ENCODE results near the gene TCERG1. TPM values are rescaled to one million over a fixed set of nuclear protein-coding genes. Genes with fewer than 3 reads are reported as not detected.

The TCERG1 gene
- total RNA-seq, 4 donors from 2014 or later, result 47.0 to 127 (median 58.4) TPM

DNA sequence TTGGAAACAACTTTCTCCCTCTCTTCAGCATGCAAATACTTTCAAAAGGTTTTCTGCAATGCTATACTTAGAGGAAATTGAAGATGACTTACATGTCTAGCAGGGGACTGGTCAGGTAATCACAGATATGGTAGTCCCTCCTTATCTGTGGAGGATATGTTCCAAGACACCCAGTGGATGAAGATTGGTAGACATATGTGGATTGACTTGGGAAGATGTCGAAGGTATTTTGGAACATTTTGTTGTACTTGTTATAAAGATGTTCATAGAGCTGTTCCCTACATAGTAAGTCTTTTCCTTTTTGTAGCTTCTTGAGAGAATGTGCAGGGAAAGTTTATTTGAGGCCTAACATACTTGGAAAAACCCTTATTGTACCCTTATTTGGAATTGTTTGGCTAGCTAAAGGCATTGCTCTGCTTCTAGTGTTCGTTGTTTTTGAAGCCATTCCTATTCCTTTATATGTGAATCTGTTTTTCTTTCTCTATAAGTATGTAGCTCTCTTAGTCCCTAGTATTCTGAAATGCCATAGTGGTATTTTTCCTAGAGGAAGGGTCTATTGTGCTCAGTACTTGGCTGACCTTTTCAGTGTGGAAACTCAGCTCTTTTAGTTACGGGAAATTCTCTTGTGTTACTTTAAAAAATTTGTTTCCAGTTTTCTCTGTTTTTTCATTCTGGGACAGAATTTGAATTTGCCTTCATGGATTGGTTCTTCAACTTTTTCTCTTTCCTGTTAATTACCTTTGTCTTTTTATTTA is 43.1 kb downstream of the TCERG1 start:
- DNase-seq (ENCODE audit: low spot score) (no peak), ATAC-seq (ENCODE audit: low FRiP score) (no peak)
- TF ChIP-seq, protein P1, sequence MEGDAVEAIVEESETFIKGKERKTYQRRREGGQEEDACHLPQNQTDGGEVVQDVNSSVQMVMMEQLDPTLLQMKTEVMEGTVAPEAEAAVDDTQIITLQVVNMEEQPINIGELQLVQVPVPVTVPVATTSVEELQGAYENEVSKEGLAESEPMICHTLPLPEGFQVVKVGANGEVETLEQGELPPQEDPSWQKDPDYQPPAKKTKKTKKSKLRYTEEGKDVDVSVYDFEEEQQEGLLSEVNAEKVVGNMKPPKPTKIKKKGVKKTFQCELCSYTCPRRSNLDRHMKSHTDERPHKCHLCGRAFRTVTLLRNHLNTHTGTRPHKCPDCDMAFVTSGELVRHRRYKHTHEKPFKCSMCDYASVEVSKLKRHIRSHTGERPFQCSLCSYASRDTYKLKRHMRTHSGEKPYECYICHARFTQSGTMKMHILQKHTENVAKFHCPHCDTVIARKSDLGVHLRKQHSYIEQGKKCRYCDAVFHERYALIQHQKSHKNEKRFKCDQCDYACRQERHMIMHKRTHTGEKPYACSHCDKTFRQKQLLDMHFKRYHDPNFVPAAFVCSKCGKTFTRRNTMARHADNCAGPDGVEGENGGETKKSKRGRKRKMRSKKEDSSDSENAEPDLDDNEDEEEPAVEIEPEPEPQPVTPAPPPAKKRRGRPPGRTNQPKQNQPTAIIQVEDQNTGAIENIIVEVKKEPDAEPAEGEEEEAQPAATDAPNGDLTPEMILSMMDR (IDR thresholded peaks at IDR 0.05), result no peak

DNA sequence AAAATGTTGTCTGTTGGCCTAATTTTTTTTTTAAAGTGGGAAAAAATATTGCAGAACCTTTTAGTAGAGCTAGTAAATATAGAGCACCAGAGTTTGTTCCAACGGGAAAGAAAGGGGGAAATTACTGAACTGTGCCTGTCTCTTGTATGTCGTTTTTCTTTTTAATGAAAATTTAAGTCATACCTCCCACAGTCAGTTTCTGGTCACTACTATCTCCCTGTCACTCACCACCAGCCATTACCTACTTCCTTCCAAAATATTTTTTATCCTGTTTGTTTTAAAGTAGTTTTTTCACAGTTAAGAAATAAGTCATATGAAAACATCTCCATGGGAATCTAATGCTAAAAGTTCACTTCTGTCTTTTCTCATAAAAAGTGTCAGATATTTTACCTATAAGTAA is 47.5 kb downstream of the TCERG1 start:
- DNase-seq (ENCODE audit: low spot score) (no peak), ATAC-seq (ENCODE audit: low FRiP score) (no peak)
- TF ChIP-seq, protein P1 (IDR thresholded peaks at IDR 0.05), result no peak

DNA sequence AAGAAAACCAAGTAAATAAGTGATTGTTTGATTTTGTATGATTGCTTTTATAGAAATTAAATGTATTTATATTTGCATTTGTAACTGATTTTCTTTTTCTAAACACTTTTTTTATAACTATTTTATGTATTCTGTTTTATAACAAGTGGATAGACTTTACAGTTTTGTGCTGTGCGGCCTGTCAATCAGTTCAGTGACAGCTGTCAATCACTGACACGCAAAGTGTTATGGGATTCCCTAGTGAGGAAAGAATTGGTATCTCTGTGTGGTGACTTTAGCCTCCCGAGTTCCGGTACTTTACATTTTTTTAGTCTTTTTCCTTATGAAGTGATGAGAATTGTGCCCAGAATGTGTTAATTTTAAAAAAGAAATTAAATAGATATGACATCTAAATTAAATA is 52.5 kb downstream of the TCERG1 start:
- DNase-seq (ENCODE audit: low spot score), result no peak
- TF ChIP-seq, protein P1 (IDR thresholded peaks at IDR 0.05), result no peak
- no peak for ATAC-seq (ENCODE audit: low FRiP score)

DNA sequence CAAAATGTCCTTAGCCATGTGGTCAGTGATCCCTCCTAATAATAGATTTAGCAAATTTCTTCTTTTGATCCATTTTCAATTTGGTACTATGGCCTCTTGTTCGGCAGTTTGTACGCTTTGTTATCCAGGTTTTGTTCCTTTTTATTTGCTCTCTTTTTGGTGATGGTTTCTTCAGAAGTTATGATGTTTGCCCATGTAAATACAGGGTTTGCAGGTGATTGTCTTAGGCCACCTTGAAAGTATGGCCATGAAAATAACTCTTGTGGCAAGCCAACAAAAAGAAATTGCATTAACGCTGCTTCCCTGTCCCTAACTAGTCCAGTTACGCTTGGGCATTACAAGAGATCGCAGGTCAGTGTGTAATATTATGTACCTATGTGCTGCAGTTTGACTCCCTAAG is 60.3 kb downstream of the TCERG1 start:
- TF ChIP-seq, protein P1 (IDR thresholded peaks at IDR 0.05), result no peak
- ATAC-seq (ENCODE audit: low FRiP score), result no peak
- DNase-seq (ENCODE audit: low spot score), result no peak

DNA sequence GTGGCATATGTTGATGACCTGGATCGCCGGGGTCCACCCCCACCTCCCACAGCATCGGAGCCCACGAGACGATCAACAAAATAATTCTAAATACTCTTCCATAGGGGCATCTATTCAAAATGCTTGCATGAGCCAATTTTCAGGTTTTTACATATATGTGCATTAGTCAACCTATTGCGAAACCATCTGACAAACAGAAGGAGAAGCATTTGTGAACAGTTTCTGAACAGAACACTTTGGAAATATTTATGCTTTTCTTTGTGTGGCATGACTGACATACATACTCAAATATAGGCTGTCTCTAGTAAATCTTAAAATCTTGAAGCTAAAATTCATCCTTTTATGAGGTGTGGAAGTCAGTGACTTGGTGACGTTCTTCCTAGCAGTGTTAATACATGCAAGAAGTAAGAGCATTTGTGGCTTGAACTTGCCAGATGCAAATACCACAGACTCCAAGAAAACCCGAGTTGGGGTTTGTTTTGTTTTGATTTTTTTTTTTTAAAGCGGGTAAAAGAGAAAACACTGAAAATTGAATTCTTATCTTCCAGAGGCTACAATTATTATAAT is 63.5 kb downstream of the TCERG1 start:
- ATAC-seq (ENCODE audit: low FRiP score) (no peak), DNase-seq (ENCODE audit: low spot score) (no peak)
- TF ChIP-seq, protein P1 (IDR thresholded peaks at IDR 0.05), result no peak

DNA sequence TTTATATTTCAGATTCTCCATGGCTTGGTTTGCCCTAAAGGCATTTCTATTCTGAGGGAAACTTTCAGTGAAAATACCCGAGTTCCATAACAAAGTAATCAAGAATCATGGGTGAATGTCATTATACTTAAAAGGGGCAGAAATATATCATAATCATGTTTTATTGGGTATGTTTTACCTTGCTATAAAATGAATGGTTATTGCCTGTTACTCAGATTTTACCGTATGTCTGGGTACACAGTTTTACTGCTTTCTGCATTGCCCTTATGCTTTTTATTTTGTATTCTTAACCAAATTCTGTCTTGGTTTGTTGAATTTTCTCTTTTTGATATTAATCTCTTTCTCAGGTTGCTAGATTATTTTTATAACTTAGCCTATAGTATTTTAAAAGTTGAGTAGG is 66.3 kb downstream of the TCERG1 start:
- ATAC-seq (ENCODE audit: low FRiP score), result no peak
- TF ChIP-seq, protein P1 (IDR thresholded peaks at IDR 0.05), result no peak
- DNase-seq (ENCODE audit: low spot score), result no peak

DNA sequence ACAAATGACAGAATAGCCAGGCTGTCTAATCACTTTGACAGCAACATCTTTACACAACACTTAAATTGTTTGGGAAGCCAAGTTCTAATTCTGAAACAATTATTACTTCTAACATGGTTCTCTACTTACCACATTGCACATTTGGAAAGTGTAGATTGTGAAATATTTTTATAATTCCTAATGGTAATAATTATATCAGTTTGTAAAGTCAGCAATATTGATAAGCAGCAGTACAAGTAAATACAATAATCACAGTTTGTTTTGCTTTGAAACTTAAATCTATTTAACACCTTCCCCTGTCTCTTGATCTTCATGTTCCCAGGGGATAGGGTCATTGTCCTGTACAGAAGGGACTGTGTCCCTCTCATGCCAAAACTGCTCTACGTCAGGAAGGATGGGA is 67.4 kb downstream of the TCERG1 start:
- no peak for DNase-seq (ENCODE audit: low spot score)
- TF ChIP-seq, protein P1 (IDR thresholded peaks at IDR 0.05), result no peak
- no peak for ATAC-seq (ENCODE audit: low FRiP score)
